GM19455 (cell line): Measurements from ENCODE around the gene STN1.
A peak's percentile ranks its signal among the peaks of the same experiment; 100 is the strongest.

Experiments
- ATAC-seq: cut with Tn5 transposase; IDR thresholded peaks from one replicate; pipeline ENCODE4 v1.9.1; 2021; ENCODE audit not compliant: unreplicated experiment

The STN1 gene

GRCh38 chr10:103870516-103870915 lies 47.5 kb downstream of the STN1 start:
- no peak for ATAC-seq

GRCh38 chr10:103869336-103869735 lies 48.6 kb downstream of the STN1 start:
- no peak for ATAC-seq

GRCh38 chr10:103868200-103868599 lies 49.8 kb downstream of the STN1 start:
- ATAC-seq: no peak

GRCh38 chr10:103861505-103861904 lies 56.5 kb downstream of the STN1 start:
- ATAC-seq: no peak

GRCh38 chr10:103859161-103860086 lies 58.6 kb downstream of the STN1 start:
- peak; percentile 76 for ATAC-seq

- no peak for ATAC-seq
These were observed 59.6 kb downstream of the STN1 start for GRCh38 chr10:103858360-103858759.

- ATAC-seq: no peak
These were observed 61.2 kb downstream of the STN1 start for GRCh38 chr10:103856797-103857170.

GRCh38 chr10:103855852-103856796 lies 61.9 kb downstream of the STN1 start:
- ATAC-seq: no peak

GRCh38 chr10:103855424-103855823 lies 62.6 kb downstream of the STN1 start, which contains the start of gene SH3PXD2A:
Gene SH3PXD2A, minus strand, starts transcription at chr10:103855576. Its CDS starts 310 bp downstream, at chr10:103855266.
- no peak for ATAC-seq

GRCh38 chr10:103854686-103855391 lies 63.1 kb downstream of the STN1 start:
- no peak for ATAC-seq

- no peak for ATAC-seq
These were observed 63.7 kb downstream of the STN1 start for GRCh38 chr10:103854265-103854685.

GRCh38 chr10:103853428-103854264 lies 64.3 kb downstream of the STN1 start:
- ATAC-seq: no peak

- no peak for ATAC-seq
These were observed 65.1 kb downstream of the STN1 start for GRCh38 chr10:103852856-103853255.

- ATAC-seq: no peak
These were observed 65.7 kb downstream of the STN1 start for GRCh38 chr10:103852189-103852711.

GRCh38 chr10:103851261-103851660 lies 66.7 kb downstream of the STN1 start:
- no peak for ATAC-seq

GRCh38 chr10:103850572-103850895 lies 67.5 kb downstream of the STN1 start:
- ATAC-seq: no peak

- ATAC-seq: no peak
These were observed 68.0 kb downstream of the STN1 start for GRCh38 chr10:103849880-103850571.

- ATAC-seq: no peak
These were observed 68.6 kb downstream of the STN1 start for GRCh38 chr10:103849212-103849877.
